HepG2 (cell line): ENCODE measurements around the gene MAP1LC3B. TPM values are rescaled to one million over a fixed set of nuclear protein-coding genes. Genes with fewer than 3 reads are reported as not detected.

Experiments
- HNF1B ChIP-seq: sonication (generic); formaldehyde crosslinking; IDR thresholded peaks from 2 replicates; pipeline ENCODE4 v1.5.1; 2020; ENCODE audit warnings: mild to moderate bottlenecking, moderate library complexity, missing genetic modification reagents
- RCOR2 ChIP-seq: IDR thresholded peaks from 2 replicates; pipeline ENCODE4 v1.6.1; 2016; ENCODE audit warnings: missing biosample characterization, missing genetic modification reagents
- REST ChIP-seq, 2 experiments: IDR thresholded peaks; 2 replicates each; pipeline ENCODE4 v1.6.1; 2011 to 2012; ENCODE audit warnings: low read length in 2 of 2, borderline replicate concordance in 1 of 2, low read depth in 1 of 2, mild to moderate bottlenecking in 1 of 2, moderate library complexity in 1 of 2
- TBX2 ChIP-seq: sonication (generic); formaldehyde crosslinking; IDR thresholded peaks from 2 replicates; pipeline ENCODE4 v1.5.0; 2020; ENCODE audit warnings: missing genetic modification reagents, mild to moderate bottlenecking, borderline replicate concordance
- ZBTB40 ChIP-seq, 2 experiments: fragments of 450-650 bp in 1 of 2; sonication (generic) in 1 of 2; formaldehyde crosslinking in 1 of 2; IDR thresholded peaks; 2 replicates each; pipeline versions ENCODE4 v1.6.1 to v1.8.0; 2016 to 2022; ENCODE audit warnings: antibody characterized with exemption in 1 of 2, mild to moderate bottlenecking in 1 of 2, missing genetic modification reagents in 1 of 2
- ZBTB7A ChIP-seq: sonication (generic); formaldehyde crosslinking; IDR thresholded peaks from 2 replicates; pipeline ENCODE4 v1.8.0; 2022; ENCODE audit warnings: mild to moderate bottlenecking, missing genetic modification reagents
- ZMAT5 ChIP-seq: sonication (generic); formaldehyde crosslinking; IDR thresholded peaks from 2 replicates; pipeline ENCODE4 v1.5.0; 2020; ENCODE audit warnings: mild to moderate bottlenecking, low read depth, missing genetic modification reagents, borderline replicate concordance
- ZNF446 ChIP-seq: sonication (generic); formaldehyde crosslinking; IDR thresholded peaks from 2 replicates; pipeline ENCODE4 v1.5.0; 2020; ENCODE audit warnings: mild to moderate bottlenecking, missing genetic modification reagents
- ZNF451 ChIP-seq: sonication (generic); formaldehyde crosslinking; IDR thresholded peaks from 2 replicates; pipeline ENCODE4 v1.5.0; 2020; ENCODE audit warnings: mild to moderate bottlenecking, missing genetic modification reagents
- ZNF501 ChIP-seq: sonication (generic); formaldehyde crosslinking; IDR thresholded peaks from 2 replicates; pipeline ENCODE4 v1.5.1; 2020; ENCODE audit warnings: mild to moderate bottlenecking, moderate library complexity, missing genetic modification reagents
- ZNF780A ChIP-seq: sonication (generic); formaldehyde crosslinking; IDR thresholded peaks from 2 replicates; pipeline ENCODE4 v1.8.0; 2022; ENCODE audit warnings: mild to moderate bottlenecking, missing genetic modification reagents, moderate library complexity
- ZNF891 ChIP-seq: sonication (generic); formaldehyde crosslinking; IDR thresholded peaks from 2 replicates; pipeline ENCODE4 v1.5.0; 2020; ENCODE audit warnings: mild to moderate bottlenecking, missing genetic modification reagents
- polyA plus RNA-seq, 8 experiments: library from polyadenylated mRNA; depleted of rRNA in 3 of 8; stranded (reverse) in 7 of 8; unstranded in 1 of 8; fragments of >200 nt; fragmentation: Illumina TruSeq in 4 of 8; extraction: Trizol in 4 of 8; gene quantifications; 2 replicates each; pipeline versions ENCODE4 v1.2.1 to v1.2.3, GENCODE V29; 2011 to 2016; ENCODE audit warnings: low read depth in 4 of 8, missing spikeins in 1 of 8, mixed read lengths in 1 of 8; ENCODE audit not compliant: insufficient read depth in 1 of 8
- total RNA-seq, 5 experiments: library from RNA; depleted of rRNA; stranded (reverse); fragments of >200 nt; fragmentation: Illumina TruSeq; extraction: Trizol; gene quantifications; 2 replicates each; pipeline ENCODE4 v1.2.3, GENCODE V29; 2016; ENCODE audit warnings: low read depth in 1 of 5

MAP1LC3B gene
- total and polyA plus RNA-seq, 2 of the 13 experiments (the other 11 are each of a cell fraction or from before 2014, with no cell fraction given): 15.7 to 37.4 TPM

GRCh38 chr16:87391950-87392820 is at the start of gene MAP1LC3B (continued):
- TF ChIP-seq ZNF451 (CRISPR knock-in tag) (peak; percentile 99), ZBTB7A (CRISPR knock-in tag) (no peak; the same call in 1 of the 2 replicates), TBX2 (CRISPR knock-in tag) (peak; percentile 98), ZNF780A (CRISPR knock-in tag) (no peak), ZMAT5 (CRISPR knock-in tag) (no peak), ZBTB40 (IDR thresholded peaks at IDR 0.05) (no peak), ZBTB40 (CRISPR knock-in tag; IDR thresholded peaks at IDR 0.05) (peak; percentile 72; the same call in 1 of the 2 replicates), ZNF891 (CRISPR knock-in tag) (peak; percentile 95), REST (IDR thresholded peaks at IDR 0.05; ENCODE audit: borderline replicate concordance in 1 of 2, low read depth in 1 of 2, low read length in 2 of 2) (peak in 1 of 2 experiments; percentile 84; a peak in 1 of 4 replicates), ZNF446 (no peak; the same call in 1 of the 2 replicates), RCOR2 (CRISPR knock-in tag) (0 out of 2 replicates have a peak, but pooled peaks have one; percentile 13), HNF1B (CRISPR knock-in tag) (peak; percentile 95), ZNF501 (CRISPR knock-in tag) (peak; percentile 92)
